ENCODE results near the gene IL31.

DNA sequence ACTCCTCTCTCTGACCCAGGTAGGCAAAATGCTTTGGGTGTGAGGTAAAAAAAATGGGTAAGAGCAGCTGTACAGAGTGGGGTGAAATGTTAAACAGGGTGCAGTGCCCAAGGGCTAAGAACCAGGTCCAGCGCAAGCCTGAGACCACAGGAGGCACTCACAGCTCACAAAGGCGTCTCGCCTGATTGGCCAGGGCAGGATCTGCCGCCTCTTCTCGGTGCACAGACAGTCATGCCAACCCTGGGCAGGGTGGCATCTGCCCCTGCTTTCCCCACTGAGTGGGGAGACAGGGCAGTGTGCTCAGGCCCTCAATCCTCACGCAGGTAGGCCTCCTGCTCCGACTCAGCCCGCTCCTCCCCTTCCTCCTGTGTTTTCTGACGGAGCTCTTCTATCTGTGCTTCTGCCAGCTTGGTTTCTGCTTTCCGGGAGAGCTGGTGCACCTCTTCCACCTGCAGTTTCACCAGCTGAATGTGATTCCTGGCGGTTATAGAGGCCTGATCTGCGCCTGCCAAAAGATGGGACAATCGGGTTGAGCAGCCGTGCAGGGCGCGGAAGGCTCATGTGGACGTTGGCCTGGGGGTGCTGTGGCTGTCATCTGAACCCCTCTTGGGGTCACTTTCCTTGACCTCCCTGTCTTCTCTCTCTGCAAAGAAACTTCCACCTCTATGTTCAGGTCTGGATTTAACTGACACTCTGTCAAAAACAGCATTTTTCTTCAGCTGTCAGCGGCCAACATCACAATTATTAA lies 34.2 kb upstream of the IL31 start:
- TF ChIP-seq, protein P1, sequence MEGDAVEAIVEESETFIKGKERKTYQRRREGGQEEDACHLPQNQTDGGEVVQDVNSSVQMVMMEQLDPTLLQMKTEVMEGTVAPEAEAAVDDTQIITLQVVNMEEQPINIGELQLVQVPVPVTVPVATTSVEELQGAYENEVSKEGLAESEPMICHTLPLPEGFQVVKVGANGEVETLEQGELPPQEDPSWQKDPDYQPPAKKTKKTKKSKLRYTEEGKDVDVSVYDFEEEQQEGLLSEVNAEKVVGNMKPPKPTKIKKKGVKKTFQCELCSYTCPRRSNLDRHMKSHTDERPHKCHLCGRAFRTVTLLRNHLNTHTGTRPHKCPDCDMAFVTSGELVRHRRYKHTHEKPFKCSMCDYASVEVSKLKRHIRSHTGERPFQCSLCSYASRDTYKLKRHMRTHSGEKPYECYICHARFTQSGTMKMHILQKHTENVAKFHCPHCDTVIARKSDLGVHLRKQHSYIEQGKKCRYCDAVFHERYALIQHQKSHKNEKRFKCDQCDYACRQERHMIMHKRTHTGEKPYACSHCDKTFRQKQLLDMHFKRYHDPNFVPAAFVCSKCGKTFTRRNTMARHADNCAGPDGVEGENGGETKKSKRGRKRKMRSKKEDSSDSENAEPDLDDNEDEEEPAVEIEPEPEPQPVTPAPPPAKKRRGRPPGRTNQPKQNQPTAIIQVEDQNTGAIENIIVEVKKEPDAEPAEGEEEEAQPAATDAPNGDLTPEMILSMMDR (IDR thresholded peaks at IDR 0.05): no peak
- no peak for TF ChIP-seq POLR2A (IDR thresholded peaks at IDR 0.05)
- TF ChIP-seq EP300 (IDR thresholded peaks at IDR 0.05): no peak
- no peak for TF ChIP-seq POLR2AphosphoS5 (IDR thresholded peaks at IDR 0.05)

Measured in upper lobe of left lung (tissue), 4 donors.